HepG2 (cell line): ENCODE measurements around the gene SCN9A. TPM values are rescaled to one million over a fixed set of nuclear protein-coding genes. Genes with fewer than 3 reads are reported as not detected.
A peak's percentile ranks its signal among the peaks of the same experiment; 100 is the strongest.

ENCODE experiments used
- ATF5 ChIP-seq: sonication (generic); formaldehyde crosslinking; IDR thresholded peaks from 2 replicates; pipeline ENCODE4 v1.4.0; 2020; ENCODE audit warnings: mild to moderate bottlenecking, low read depth, missing genetic modification reagents
- ETV6 ChIP-seq: sonication (generic); formaldehyde crosslinking; conservative IDR thresholded peaks from 2 replicates; pipeline ENCODE4 v1.4.0; 2020; ENCODE audit warnings: missing genetic modification reagents
- FOSL2 ChIP-seq: sonication (generic); formaldehyde crosslinking; IDR thresholded peaks from 2 replicates; pipeline ENCODE4 v1.4.0; 2020; ENCODE audit warnings: missing genetic modification reagents
- GATAD1 ChIP-seq: IDR thresholded peaks from 2 replicates; pipeline ENCODE4 v1.6.1; 2016; ENCODE audit warnings: missing genetic modification reagents, missing compliant biosample characterization
- GRHL1 ChIP-seq: sonication (generic); formaldehyde crosslinking; conservative IDR thresholded peaks from 2 replicates; pipeline ENCODE4 v1.8.0; 2022; ENCODE audit warnings: missing genetic modification reagents
- HMGXB4 ChIP-seq, 2 experiments: sonication (generic) in 1 of 2; formaldehyde crosslinking in 1 of 2; IDR thresholded peaks; 2 replicates each; pipeline versions ENCODE4 v1.4.0 to v1.6.1; 2018 to 2020; ENCODE audit warnings: missing genetic modification reagents in 2 of 2, borderline replicate concordance in 1 of 2, low read depth in 1 of 2, mild to moderate bottlenecking in 1 of 2, missing biosample characterization in 1 of 2
- KAT8 ChIP-seq: IDR thresholded peaks from 2 replicates; pipeline ENCODE4 v1.6.1; 2016; ENCODE audit warnings: missing genetic modification reagents, missing compliant biosample characterization
- NR0B2 ChIP-seq: sonication (generic); formaldehyde crosslinking; IDR thresholded peaks from 2 replicates; pipeline ENCODE4 v1.4.0; 2020; ENCODE audit warnings: mild to moderate bottlenecking, missing genetic modification reagents
- NR3C1 ChIP-seq: sonication (generic); formaldehyde crosslinking; IDR thresholded peaks from 2 replicates; pipeline ENCODE4 v1.4.0; 2020; ENCODE audit warnings: missing genetic modification reagents
- PTBP1 ChIP-seq: fragments of 200-400 bp; formaldehyde crosslinking; IDR thresholded peaks from 2 replicates; pipeline ENCODE4 v1.6.1; 2018; ENCODE audit warnings: low read length, low read depth; ENCODE audit not compliant: poor library complexity, severe bottlenecking
- RAD51 ChIP-seq: fragments of 450-650 bp; IDR thresholded peaks from 2 replicates; pipeline ENCODE4 v1.6.1; 2016; ENCODE audit warnings: borderline replicate concordance
- RBM22 ChIP-seq: fragments of 200-400 bp; formaldehyde crosslinking; optimal IDR thresholded peaks from 2 replicates; pipeline ENCODE3; 2017; ENCODE audit warnings: mild to moderate bottlenecking, low read length, moderate library complexity
- REPIN1 ChIP-seq: sonication (generic); formaldehyde crosslinking; IDR thresholded peaks from 2 replicates; pipeline ENCODE4 v1.8.0; 2022; ENCODE audit warnings: missing genetic modification reagents, low read depth, mild to moderate bottlenecking, borderline replicate concordance
- SNAPC2 ChIP-seq: sonication (generic); formaldehyde crosslinking; IDR thresholded peaks from 2 replicates; pipeline ENCODE4 v1.8.1; 2022; ENCODE audit warnings: mild to moderate bottlenecking, missing genetic modification reagents
- TBP ChIP-seq: sonication (generic); formaldehyde crosslinking; IDR thresholded peaks from 2 replicates; pipeline ENCODE4 v1.5.0; 2020; ENCODE audit warnings: missing genetic modification reagents
- ZMYM3 ChIP-seq: sonication (generic); formaldehyde crosslinking; IDR thresholded peaks from 2 replicates; pipeline ENCODE4 v1.5.1; 2020; ENCODE audit warnings: mild to moderate bottlenecking, missing genetic modification reagents
- ZNF484 ChIP-seq: sonication (generic); formaldehyde crosslinking; IDR thresholded peaks from 2 replicates; pipeline ENCODE4 v1.5.1; 2020; ENCODE audit warnings: mild to moderate bottlenecking, low read depth, missing genetic modification reagents, borderline replicate concordance
- ZNF629 ChIP-seq: sonication (generic); formaldehyde crosslinking; conservative IDR thresholded peaks from 2 replicates; pipeline ENCODE4 v1.5.0; 2020; ENCODE audit warnings: missing genetic modification reagents
- ZNF703 ChIP-seq: sonication (generic); formaldehyde crosslinking; IDR thresholded peaks from 2 replicates; pipeline ENCODE4 v1.5.1; 2020; ENCODE audit warnings: missing genetic modification reagents, mild to moderate bottlenecking, moderate library complexity, borderline replicate concordance
- ZNF772 ChIP-seq: sonication (generic); formaldehyde crosslinking; IDR thresholded peaks from 2 replicates; pipeline ENCODE4 v1.5.0; 2020; ENCODE audit warnings: mild to moderate bottlenecking, missing genetic modification reagents
- polyA plus RNA-seq, 8 experiments: library from polyadenylated mRNA; depleted of rRNA in 3 of 8; stranded (reverse) in 7 of 8; unstranded in 1 of 8; fragments of >200 nt; fragmentation: Illumina TruSeq in 4 of 8; extraction: Trizol in 4 of 8; gene quantifications; 2 replicates each; pipeline versions ENCODE4 v1.2.1 to v1.2.3, GENCODE V29; 2011 to 2016; ENCODE audit warnings: low read depth in 4 of 8, missing spikeins in 1 of 8, mixed read lengths in 1 of 8; ENCODE audit not compliant: insufficient read depth in 1 of 8
- total RNA-seq, 5 experiments: library from RNA; depleted of rRNA; stranded (reverse); fragments of >200 nt; fragmentation: Illumina TruSeq; extraction: Trizol; gene quantifications; 2 replicates each; pipeline ENCODE4 v1.2.3, GENCODE V29; 2016; ENCODE audit warnings: low read depth in 1 of 5
- TF ChIP-seq, protein P1 (sequence below): sonication (generic); formaldehyde crosslinking; IDR thresholded peaks from 2 replicates; pipeline ENCODE4 v1.4.0; 2020; ENCODE audit warnings: missing genetic modification reagents, mild to moderate bottlenecking, borderline replicate concordance

Gene SCN9A
- total and polyA plus RNA-seq, 2 of the 13 experiments (the other 11 are each of a cell fraction or from before 2014, with no cell fraction given): 15.3 to 24.3 TPM

DNA sequence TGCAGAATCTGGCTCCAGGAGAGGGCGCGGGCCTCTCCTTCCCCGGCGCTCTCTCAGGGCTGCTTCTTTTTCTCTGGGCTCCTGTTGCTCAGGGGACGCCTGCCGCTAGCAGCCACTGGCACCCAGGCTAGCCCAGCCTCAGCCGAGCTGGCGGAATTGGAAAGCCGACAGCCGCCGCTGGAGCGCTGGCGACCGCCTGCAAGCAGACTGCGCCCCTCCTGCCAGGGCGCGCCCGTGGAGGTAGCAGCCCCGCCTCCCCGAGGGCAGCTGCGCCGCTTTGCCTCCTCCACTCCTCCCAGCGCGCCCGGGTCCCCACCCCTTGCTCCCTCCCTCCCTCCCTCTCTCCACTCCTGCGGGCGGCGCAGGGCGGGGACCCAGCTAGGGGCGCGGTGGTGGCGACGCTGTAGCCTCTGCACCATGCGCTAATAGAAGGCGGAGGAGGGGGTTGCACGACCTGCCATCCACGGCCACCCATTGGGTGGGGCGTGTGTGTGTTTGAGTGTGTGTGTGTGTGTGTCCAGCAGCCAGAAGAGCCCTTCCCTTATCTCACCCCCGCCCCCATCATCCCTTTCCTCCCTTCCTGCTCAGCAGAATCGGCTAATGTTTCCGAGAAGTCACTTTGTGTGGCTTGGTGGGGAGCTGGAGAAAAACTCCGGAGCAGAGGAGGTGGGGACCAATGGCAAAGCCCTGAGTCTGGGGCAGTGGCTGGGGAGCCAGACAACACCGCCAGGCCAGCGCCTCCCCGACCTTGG lies at the start of gene SCN9A (continued):
- TF ChIP-seq HMGXB4 (CRISPR knock-in tag; IDR thresholded peaks at IDR 0.05; ENCODE audit: borderline replicate concordance in 1 of 2, low read depth in 1 of 2): peak in 1 of 2 experiments; percentile 92; a peak in 3 of 4 replicates
- TF ChIP-seq ZNF629 (CRISPR knock-in tag): no peak
- TF ChIP-seq ETV6: no peak; the same call in 1 of the 2 replicates
- peak; percentile 71 for TF ChIP-seq KAT8 (CRISPR knock-in tag)
- peak; percentile 74; the same call in 1 of the 2 replicates for TF ChIP-seq ZMYM3
- 0 out of 2 replicates have a peak, but pooled peaks have one; percentile 40 for TF ChIP-seq GATAD1
- TF ChIP-seq RBM22: no peak
- no peak for TF ChIP-seq TBP (CRISPR knock-in tag)
- TF ChIP-seq ZNF772: 0 out of 2 replicates have a peak, but pooled peaks have one; percentile 12
- peak; percentile 95; the same call in 1 of the 2 replicates for TF ChIP-seq SNAPC2 (CRISPR knock-in tag)
- no peak for TF ChIP-seq RAD51
- TF ChIP-seq, protein P1, sequence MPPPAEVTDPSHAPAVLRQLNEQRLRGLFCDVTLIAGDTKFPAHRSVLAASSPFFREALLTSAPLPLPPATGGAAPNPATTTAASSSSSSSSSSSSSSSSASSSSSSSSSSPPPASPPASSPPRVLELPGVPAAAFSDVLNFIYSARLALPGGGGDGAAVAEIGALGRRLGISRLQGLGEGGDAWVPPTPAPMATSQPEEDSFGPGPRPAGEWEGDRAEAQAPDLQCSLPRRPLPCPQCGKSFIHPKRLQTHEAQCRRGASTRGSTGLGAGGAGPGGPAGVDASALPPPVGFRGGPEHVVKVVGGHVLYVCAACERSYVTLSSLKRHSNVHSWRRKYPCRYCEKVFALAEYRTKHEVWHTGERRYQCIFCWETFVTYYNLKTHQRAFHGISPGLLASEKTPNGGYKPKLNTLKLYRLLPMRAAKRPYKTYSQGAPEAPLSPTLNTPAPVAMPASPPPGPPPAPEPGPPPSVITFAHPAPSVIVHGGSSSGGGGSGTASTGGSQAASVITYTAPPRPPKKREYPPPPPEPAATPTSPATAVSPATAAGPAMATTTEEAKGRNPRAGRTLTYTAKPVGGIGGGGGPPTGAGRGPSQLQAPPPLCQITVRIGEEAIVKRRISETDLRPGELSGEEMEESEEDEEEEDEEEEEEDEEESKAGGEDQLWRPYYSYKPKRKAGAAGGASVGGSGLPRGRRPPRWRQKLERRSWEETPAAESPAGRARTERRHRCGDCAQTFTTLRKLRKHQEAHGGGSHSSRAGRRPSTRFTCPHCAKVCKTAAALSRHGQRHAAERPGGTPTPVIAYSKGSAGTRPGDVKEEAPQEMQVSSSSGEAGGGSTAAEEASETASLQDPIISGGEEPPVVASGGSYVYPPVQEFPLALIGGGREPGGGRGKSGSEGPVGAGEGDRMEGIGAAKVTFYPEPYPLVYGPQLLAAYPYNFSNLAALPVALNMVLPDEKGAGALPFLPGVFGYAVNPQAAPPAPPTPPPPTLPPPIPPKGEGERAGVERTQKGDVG (CRISPR knock-in tag): no peak; the same call in 1 of the 2 replicates
- TF ChIP-seq FOSL2 (CRISPR knock-in tag): peak; percentile 56
- TF ChIP-seq ZNF703 (CRISPR knock-in tag): no peak; the same call in 1 of the 2 replicates
- no peak for TF ChIP-seq NR3C1
- TF ChIP-seq GRHL1: no peak
- 0 out of 2 replicates have a peak, but pooled peaks have one; percentile 33 for TF ChIP-seq NR0B2 (CRISPR knock-in tag)
- TF ChIP-seq PTBP1: peak; percentile 46
- peak; percentile 68 for TF ChIP-seq REPIN1 (CRISPR knock-in tag)
- TF ChIP-seq ATF5: no peak
- no peak for TF ChIP-seq ZNF484 (CRISPR knock-in tag)
